ENCODE data around the gene ZNRD2. TPM values are rescaled to one million over a fixed set of nuclear protein-coding genes. Genes with fewer than 3 reads are reported as not detected.

The ZNRD2 gene
- total and polyA plus RNA-seq, 10 of the 15 experiments (the other 5 are each of a cell fraction or from before 2014, with no cell fraction given) = 7.9 to 111 (median 55.4) TPM

- TF ChIP-seq ATF2 (IDR thresholded peaks at IDR 0.05; ENCODE audit: low read length) (no peak), POLR2A (IDR thresholded peaks at IDR 0.05; ENCODE audit: low read depth, low read length) (peak; percentile 63), CBFB (IDR thresholded peaks at IDR 0.05; ENCODE audit: low read depth) (no peak), CEBPZ (IDR thresholded peaks at IDR 0.05; ENCODE audit: low read depth, low read length) (no peak), ZBTB11 (CRISPR knock-in tag; IDR thresholded peaks at IDR 0.05) (0 out of 2 replicates have a peak, but pooled peaks have one; percentile 4), SREBF1 (IDR thresholded peaks at IDR 0.05; ENCODE audit: low read length) (no peak), ZBTB4 (CRISPR knock-in tag; IDR thresholded peaks at IDR 0.05) (no peak), ZNF207 (IDR thresholded peaks at IDR 0.05; ENCODE audit: borderline replicate concordance) (no peak), PKNOX1 (IDR thresholded peaks at IDR 0.05) (no peak), ZSCAN29 (IDR thresholded peaks at IDR 0.05) (0 out of 2 replicates have a peak, but pooled peaks have one; percentile 28), SMC3 (IDR thresholded peaks at IDR 0.05; ENCODE audit: borderline replicate concordance, low read length) (no peak), CHD2 (IDR thresholded peaks at IDR 0.05; ENCODE audit: borderline replicate concordance, low read depth, low read length) (peak; percentile 63; the same call in 1 of the 2 replicates), HDAC2 (IDR thresholded peaks at IDR 0.05) (no peak), HDGF (IDR thresholded peaks at IDR 0.05) (no peak), ETV6 (conservative IDR thresholded peaks at IDR 0.05 in 1 of 2, IDR thresholded peaks at IDR 0.05 in 1 of 2; ENCODE audit: borderline replicate concordance in 1 of 2, low read depth in 1 of 2) (no peak), ASH2L (IDR thresholded peaks at IDR 0.05; ENCODE audit: borderline replicate concordance, low read depth) (no peak), FOXK2 (IDR thresholded peaks at IDR 0.05) (no peak), TCF3 (IDR thresholded peaks at IDR 0.05; ENCODE audit: borderline replicate concordance, insufficient read depth, low read depth, low read length) (0 out of 2 replicates have a peak, but pooled peaks have one; percentile 21)
Measured at GRCh38 chr11:65572356-65573051, 2.2 kb downstream of the ZNRD2 start, which contains the start of gene FAM89B (continued).
